Panc1 (cell line): ENCODE results near the gene SGCG. TPM values are rescaled to one million over a fixed set of nuclear protein-coding genes. Genes with fewer than 3 reads are reported as not detected.
"Not testable (repeated sequence)": the region's sequence is repeated elsewhere in the genome, so short reads cannot be mapped to it uniquely, and the experiment has no call there.

Experiments
- ATAC-seq: fragments of 200-7000 bp; cut with Tn5 transposase; 2 replicates; pipeline ENCODE4 v1.9.1; 2020; ENCODE audit warnings: mild to moderate bottlenecking, moderate library complexity
- BruUV-seq: library from RNA; stranded (reverse); fragments of 400-500 nt; replicated peaks from 2 replicates; lab custom pipeline; 2021; lab: Mats Ljungman, UMichigan
- CTCF ChIA-PET: fragments of 300-600 bp; sonication (Branson Sonifier 250); formaldehyde crosslinking; loops from one replicate; lab custom pipeline; 2022; ENCODE audit warnings: antibody characterized with exemption; lab: Charles Lee
- POLR2A ChIA-PET: fragments of 300-600 bp; sonication (Branson Sonifier 250); formaldehyde crosslinking; loops from one replicate; lab custom pipeline; 2022; ENCODE audit warnings: antibody characterized with exemption; lab: Charles Lee
- DNase-seq: peaks from one replicate; pipeline ENCODE4 v3.0.0-alpha.2; 2010; ENCODE audit warnings: low read depth, low spot score
- H3K27ac ChIP-seq: 2 replicates; pipeline ENCODE4 v1.5.1; 2011; ENCODE audit warnings: mild to moderate bottlenecking, low read length, inconsistent platforms
- H3K27me3 ChIP-seq: fragments of 200-500 bp; sonication (Bioruptor generic); 2 replicates; pipeline ENCODE4 v1.6.0; 2014; ENCODE audit warnings: low read length, inconsistent platforms; ENCODE audit not compliant: control insufficient read depth, insufficient read depth
- H3K36me3 ChIP-seq: fragments of 200-500 bp; sonication (Bioruptor generic); 2 replicates; pipeline ENCODE4 v1.5.1; 2014; ENCODE audit warnings: inconsistent platforms, mild to moderate bottlenecking, low read length, moderate library complexity; ENCODE audit not compliant: control insufficient read depth, insufficient read depth
- H3K4me1 ChIP-seq: 2 replicates; pipeline ENCODE4 v1.5.1; 2011; ENCODE audit warnings: inconsistent platforms, mild to moderate bottlenecking, low read length, moderate library complexity; ENCODE audit not compliant: control insufficient read depth, insufficient read depth
- H3K4me3 ChIP-seq, 2 experiments: 2 replicates each; pipeline ENCODE4 v1.5.1; 2011 to 2012; ENCODE audit warnings: low read depth in 2 of 2, low read length in 2 of 2, mild to moderate bottlenecking in 2 of 2, inconsistent platforms in 1 of 2, moderate library complexity in 1 of 2
- H3K9me3 ChIP-seq: fragments of 200-500 bp; sonication (Bioruptor generic); 2 replicates; pipeline ENCODE4 v1.5.1; 2014; ENCODE audit warnings: low read depth, mild to moderate bottlenecking, inconsistent platforms, low read length, moderate library complexity; ENCODE audit not compliant: control insufficient read depth, insufficient read depth
- POLR2AphosphoS5 ChIP-seq: IDR thresholded peaks from 2 replicates; pipeline ENCODE4 v1.6.1; 2012; ENCODE audit warnings: mild to moderate bottlenecking, low read depth, low read length, moderate library complexity
- SIN3A ChIP-seq: IDR thresholded peaks from 2 replicates; pipeline ENCODE4 v1.6.1; 2012; ENCODE audit warnings: low read depth, mild to moderate bottlenecking, low read length, moderate library complexity, borderline replicate concordance; ENCODE audit not compliant: insufficient read depth
- TCF7L2 ChIP-seq: IDR thresholded peaks from 2 replicates; pipeline ENCODE4 v1.6.1; 2011; ENCODE audit warnings: mild to moderate bottlenecking, low read depth, low read length, inconsistent platforms
- in situ Hi-C: cut with HindIII; loops from 2 replicates; pipeline ENCODE4 v1.10.0; 2016; ENCODE audit warnings: low sequenced_read_pairs, low pct_unique_long_range_greater_than_20kb
- intact Hi-C: fragments of 100-400 bp; cut with micrococcal nuclease; formaldehyde crosslinking; loops from one replicate; pipeline ENCODE4 v1.10.0; 2022; ENCODE audit not compliant: unreplicated experiment
- total RNA-seq: library from RNA; stranded (reverse); gene quantifications from one replicate; pipeline ENCODE4 v1.2.1, GENCODE V29; 2021; ENCODE audit not compliant: unreplicated experiment
- TF ChIP-seq, protein P1 (sequence below), 2 experiments: IDR thresholded peaks; 2 replicates each; pipeline ENCODE4 v1.6.1; 2011 to 2012; ENCODE audit warnings: low read depth in 2 of 2, control low read depth in 1 of 2, low read length in 1 of 2, mild to moderate bottlenecking in 1 of 2, moderate library complexity in 1 of 2; ENCODE audit not compliant: insufficient read depth in 1 of 2
- TF ChIP-seq, protein P2 (sequence below): fragments of 450-650 bp; IDR thresholded peaks from 2 replicates; pipeline ENCODE4 v1.5.1; 2017; ENCODE audit warnings: mild to moderate bottlenecking

Gene SGCG
- total RNA-seq, 1 experiment from 2014 or later: not detected

DNA sequence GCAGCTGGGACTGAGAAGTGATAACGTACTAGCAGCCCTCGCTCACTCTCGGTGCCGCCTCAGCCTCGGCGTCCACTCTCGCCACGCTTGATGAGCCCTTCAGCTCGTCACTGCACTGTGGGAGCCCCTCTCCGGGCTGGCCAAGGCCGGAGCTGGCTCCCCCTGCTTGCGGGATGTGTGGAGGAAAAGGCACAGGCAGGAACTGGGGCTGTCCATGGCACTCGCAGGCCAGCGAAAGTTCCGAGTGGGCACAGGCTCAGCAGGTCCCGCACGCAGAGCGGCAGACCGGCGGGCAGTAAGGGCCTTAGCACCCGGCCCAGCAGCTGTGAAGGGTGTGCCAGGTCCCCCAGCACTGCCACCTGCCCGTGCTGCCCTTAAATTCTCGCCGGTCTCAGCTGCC, 38.8 kb upstream of the SGCG start:
- no peak overlapping the region for H3K27ac ChIP-seq
- TF ChIP-seq, protein P1, sequence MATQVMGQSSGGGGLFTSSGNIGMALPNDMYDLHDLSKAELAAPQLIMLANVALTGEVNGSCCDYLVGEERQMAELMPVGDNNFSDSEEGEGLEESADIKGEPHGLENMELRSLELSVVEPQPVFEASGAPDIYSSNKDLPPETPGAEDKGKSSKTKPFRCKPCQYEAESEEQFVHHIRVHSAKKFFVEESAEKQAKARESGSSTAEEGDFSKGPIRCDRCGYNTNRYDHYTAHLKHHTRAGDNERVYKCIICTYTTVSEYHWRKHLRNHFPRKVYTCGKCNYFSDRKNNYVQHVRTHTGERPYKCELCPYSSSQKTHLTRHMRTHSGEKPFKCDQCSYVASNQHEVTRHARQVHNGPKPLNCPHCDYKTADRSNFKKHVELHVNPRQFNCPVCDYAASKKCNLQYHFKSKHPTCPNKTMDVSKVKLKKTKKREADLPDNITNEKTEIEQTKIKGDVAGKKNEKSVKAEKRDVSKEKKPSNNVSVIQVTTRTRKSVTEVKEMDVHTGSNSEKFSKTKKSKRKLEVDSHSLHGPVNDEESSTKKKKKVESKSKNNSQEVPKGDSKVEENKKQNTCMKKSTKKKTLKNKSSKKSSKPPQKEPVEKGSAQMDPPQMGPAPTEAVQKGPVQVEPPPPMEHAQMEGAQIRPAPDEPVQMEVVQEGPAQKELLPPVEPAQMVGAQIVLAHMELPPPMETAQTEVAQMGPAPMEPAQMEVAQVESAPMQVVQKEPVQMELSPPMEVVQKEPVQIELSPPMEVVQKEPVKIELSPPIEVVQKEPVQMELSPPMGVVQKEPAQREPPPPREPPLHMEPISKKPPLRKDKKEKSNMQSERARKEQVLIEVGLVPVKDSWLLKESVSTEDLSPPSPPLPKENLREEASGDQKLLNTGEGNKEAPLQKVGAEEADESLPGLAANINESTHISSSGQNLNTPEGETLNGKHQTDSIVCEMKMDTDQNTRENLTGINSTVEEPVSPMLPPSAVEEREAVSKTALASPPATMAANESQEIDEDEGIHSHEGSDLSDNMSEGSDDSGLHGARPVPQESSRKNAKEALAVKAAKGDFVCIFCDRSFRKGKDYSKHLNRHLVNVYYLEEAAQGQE (IDR thresholded peaks at IDR 0.05; ENCODE audit: insufficient read depth in 1 of 2, low read depth in 2 of 2, low read length in 1 of 2): no peak
- TF ChIP-seq POLR2AphosphoS5 (no peak), TCF7L2 (no peak), SIN3A (no peak)
- TF ChIP-seq, protein P2, sequence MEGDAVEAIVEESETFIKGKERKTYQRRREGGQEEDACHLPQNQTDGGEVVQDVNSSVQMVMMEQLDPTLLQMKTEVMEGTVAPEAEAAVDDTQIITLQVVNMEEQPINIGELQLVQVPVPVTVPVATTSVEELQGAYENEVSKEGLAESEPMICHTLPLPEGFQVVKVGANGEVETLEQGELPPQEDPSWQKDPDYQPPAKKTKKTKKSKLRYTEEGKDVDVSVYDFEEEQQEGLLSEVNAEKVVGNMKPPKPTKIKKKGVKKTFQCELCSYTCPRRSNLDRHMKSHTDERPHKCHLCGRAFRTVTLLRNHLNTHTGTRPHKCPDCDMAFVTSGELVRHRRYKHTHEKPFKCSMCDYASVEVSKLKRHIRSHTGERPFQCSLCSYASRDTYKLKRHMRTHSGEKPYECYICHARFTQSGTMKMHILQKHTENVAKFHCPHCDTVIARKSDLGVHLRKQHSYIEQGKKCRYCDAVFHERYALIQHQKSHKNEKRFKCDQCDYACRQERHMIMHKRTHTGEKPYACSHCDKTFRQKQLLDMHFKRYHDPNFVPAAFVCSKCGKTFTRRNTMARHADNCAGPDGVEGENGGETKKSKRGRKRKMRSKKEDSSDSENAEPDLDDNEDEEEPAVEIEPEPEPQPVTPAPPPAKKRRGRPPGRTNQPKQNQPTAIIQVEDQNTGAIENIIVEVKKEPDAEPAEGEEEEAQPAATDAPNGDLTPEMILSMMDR: no peak
- POLR2A ChIA-PET: no interaction called here

DNA sequence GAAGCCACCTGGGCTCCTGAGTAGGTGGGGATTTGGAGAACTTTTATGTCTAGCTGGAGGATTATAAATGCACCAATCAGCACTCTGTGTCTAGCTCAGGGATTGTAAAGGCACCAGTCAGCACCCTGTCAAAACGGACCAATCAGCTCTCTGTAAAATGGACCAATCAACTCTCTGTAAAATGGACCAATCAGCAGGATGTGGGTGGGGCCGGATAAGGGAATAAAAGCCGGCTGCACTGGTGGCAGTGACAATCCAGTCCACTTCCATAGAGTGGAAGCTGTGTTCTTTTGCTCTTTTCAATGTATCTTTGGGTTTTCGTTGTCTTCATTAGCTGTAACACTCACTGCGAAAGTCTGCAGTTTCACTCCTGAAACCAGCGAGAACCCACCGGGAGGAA, 38.2 kb upstream of the SGCG start:
- POLR2A ChIA-PET: interaction anchor here (0.6 kb wide), 1 partner anchor 739 kb away, joined by 5 read pairs; no protein-coding TSS in a partner anchor
- CTCF ChIA-PET, ATAC-seq: not testable (repeated sequence)

More for the DNA sequence above, 38.8 kb upstream of the SGCG start:
- in situ Hi-C loops: no loop called here
- H3K36me3 ChIP-seq: no peaks in the 10 kb centered on the region
- no peak for DNase-seq
- no peaks in the 10 kb centered on the region for H3K9me3 ChIP-seq
- H3K27me3 ChIP-seq: no peaks in the 10 kb centered on the region
- intact Hi-C loops: no loop called here
- H3K4me3 ChIP-seq: no peak overlapping the region
- no peaks in the 10 kb centered on the region for H3K4me1 ChIP-seq
- ATAC-seq: no peak
- no TSS peak for BruUV-seq
- CTCF ChIA-PET: no interaction called here

DNA sequence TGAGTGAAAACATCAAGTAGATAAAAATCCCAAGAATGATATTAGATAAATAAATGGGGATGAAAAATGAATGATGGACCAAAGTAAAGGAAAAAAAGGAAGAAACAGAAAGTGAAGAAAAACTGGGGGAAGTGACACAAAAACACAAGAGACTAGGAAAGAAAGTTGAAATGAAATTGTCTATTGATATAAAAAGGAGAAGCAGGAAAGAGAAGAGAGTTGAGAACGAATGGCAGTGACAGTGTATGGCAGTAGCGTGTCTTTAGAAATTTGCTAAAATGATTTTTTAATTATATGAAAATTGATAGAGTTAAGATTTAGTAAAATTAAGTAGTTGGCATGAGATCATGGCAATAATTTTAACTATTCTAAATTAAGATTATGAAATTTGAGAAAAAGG, 36.3 kb upstream of the SGCG start:
- H3K27me3 ChIP-seq: no peaks in the 10 kb centered on the region
- DNase-seq: no peak
- no peak for ATAC-seq
- TF ChIP-seq, protein P1 (IDR thresholded peaks at IDR 0.05; ENCODE audit: insufficient read depth in 1 of 2, low read depth in 2 of 2, low read length in 1 of 2): no peak
- TF ChIP-seq, protein P2: no peak
- TF ChIP-seq SIN3A (no peak), TCF7L2 (no peak), POLR2AphosphoS5 (no peak)
- ChIA-PET POLR2A (no interaction called here), CTCF (no interaction called here)
- in situ Hi-C loops: no loop called here
- no TSS peak for BruUV-seq
- intact Hi-C loops: no loop called here
- no peak overlapping the region for H3K4me3 ChIP-seq
- H3K36me3 ChIP-seq: no peaks in the 10 kb centered on the region
- H3K9me3 ChIP-seq: no peaks in the 10 kb centered on the region
- no peak overlapping the region for H3K27ac ChIP-seq
- no peaks in the 10 kb centered on the region for H3K4me1 ChIP-seq

More for the DNA sequence above, 38.2 kb upstream of the SGCG start:
- H3K27me3 ChIP-seq, H3K9me3 ChIP-seq, intact Hi-C loops, H3K4me3 ChIP-seq, DNase-seq, H3K4me1 ChIP-seq, H3K27ac ChIP-seq, BruUV-seq, H3K36me3 ChIP-seq, in situ Hi-C loops: not testable (repeated sequence)
